KG1 (cell line): ENCODE data around the gene DMRT1.

Source experiments
- DNase-seq: peaks from one replicate; lab custom pipeline; 2025; lab: John Stamatoyannopoulos, UW

Gene DMRT1

DNA sequence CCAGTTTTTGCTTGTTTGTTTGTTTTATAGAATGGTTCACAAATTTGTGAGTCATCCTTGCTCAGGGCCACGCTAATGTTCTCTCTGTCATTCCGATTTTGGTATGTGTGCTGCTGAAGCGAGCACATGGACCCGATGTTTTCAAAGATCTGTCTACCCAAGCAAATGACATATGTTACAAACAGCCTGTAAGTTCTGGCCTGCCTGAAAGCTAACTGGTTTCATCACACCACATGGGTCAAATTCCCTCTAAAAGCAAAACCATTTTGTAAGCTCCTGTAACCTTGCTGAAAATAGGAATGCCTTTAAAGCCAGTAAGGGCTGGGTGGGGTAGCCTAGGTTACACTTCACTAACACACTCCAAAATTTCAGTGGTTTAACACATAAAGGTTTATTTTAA is 160.3 kb downstream of the DMRT1 start:
- DNase-seq: no peak

GRCh38 chr9:1002678-1003077 is 161.2 kb downstream of the DMRT1 start:
- DNase-seq: no peak

DNA sequence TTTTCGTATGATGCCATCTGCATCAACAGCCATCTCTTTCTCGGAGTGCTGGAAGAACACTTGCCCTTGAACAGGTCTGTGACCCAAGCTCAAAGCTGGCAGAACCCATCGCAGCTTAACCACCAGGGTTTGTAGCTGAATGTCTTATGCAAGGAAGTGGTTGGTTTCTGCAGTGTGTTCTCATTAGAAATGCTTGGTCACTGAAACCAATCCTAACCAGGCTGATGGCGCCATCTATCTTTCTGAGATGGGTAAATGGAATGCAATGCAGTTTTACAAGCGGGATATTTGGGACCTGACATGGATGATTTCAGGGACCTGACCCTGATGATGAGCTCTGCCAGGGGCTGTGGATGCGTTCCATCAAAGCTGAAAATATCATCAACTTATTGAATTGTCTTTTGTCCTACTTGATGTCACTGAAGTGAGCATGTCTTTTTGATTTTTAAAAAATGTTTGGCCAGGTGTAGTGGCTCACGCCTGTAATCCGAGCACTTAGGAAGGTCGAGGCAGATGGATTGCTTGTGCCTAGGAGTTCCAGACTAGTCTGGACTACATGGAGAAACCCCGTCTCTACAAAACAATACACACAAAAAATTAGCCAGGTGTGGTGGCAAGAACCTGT is 163.7 kb downstream of the DMRT1 start:
- peak; percentile 18 for DNase-seq

DNA sequence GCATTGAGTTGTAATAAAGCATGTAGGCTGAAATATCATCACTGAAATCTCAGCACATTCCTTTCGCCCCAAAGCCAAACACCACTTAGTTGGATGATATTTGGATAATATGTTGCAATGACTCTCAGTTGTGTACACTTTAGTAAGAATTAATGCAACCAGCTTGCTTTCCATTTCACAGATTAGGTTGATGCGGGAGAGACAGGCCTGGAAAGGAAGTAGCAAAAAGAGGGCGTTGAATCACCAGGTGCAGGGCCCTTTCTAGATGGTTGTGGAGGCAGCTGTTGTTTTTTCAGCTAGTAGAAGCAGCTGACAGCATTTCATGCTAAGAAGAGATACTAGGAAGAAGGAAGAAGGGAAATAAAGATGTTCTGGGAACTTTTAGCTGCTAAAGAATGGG is 165.8 kb downstream of the DMRT1 start:
- DNase-seq: no peak

GRCh38 chr9:1008216-1008615 is 166.7 kb downstream of the DMRT1 start:
- DNase-seq: no peak

DNA sequence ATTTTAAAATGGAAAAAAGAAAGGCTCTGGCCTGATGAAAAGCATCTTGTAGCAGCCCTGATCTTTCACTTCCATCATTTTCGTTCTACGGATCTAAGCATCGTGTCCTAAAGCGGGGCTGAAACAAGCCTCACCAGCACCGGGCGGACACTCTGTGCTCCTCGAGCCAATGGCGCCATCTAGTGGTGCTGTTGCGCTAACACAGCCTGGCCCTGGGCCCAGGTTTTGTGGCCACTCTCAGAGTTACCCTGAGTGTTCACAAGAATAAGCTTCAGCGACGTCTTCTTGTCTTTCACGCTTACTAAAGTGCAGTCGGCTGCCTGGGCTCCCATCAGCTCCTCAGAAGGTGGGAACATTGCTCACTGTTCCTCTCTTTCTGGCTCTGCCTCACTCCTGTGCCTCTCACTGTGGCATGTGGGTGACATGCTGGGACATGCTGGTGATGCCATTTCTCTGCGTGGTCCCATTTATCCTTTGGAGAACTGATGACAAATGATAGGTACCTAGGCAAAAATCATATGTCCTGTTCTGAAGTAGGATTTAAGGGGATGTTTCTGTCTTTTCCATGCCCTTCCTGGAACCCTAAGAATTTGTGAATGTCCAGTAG is 167.7 kb downstream of the DMRT1 start:
- DNase-seq: peak; percentile 59

GRCh38 chr9:1013021-1013420 is 171.5 kb downstream of the DMRT1 start:
- no peak for DNase-seq

- no peak for DNase-seq
Observed at GRCh38 chr9:1014225-1014624, 172.7 kb downstream of the DMRT1 start.

- no peak for DNase-seq
Observed at GRCh38 chr9:1014640-1015039, 173.1 kb downstream of the DMRT1 start.

- no peak for DNase-seq
Observed at GRCh38 chr9:1018121-1018520, 176.6 kb downstream of the DMRT1 start.
